Left forelimb (tissue), 1 donor: ENCODE results near the gene FADS2.

ENCODE experiments used
- DNase-seq: peaks from one replicate; pipeline ENCODE4 v3.0.0-alpha.2; 2018; ENCODE audit warnings: low spot score

FADS2 gene

DNA sequence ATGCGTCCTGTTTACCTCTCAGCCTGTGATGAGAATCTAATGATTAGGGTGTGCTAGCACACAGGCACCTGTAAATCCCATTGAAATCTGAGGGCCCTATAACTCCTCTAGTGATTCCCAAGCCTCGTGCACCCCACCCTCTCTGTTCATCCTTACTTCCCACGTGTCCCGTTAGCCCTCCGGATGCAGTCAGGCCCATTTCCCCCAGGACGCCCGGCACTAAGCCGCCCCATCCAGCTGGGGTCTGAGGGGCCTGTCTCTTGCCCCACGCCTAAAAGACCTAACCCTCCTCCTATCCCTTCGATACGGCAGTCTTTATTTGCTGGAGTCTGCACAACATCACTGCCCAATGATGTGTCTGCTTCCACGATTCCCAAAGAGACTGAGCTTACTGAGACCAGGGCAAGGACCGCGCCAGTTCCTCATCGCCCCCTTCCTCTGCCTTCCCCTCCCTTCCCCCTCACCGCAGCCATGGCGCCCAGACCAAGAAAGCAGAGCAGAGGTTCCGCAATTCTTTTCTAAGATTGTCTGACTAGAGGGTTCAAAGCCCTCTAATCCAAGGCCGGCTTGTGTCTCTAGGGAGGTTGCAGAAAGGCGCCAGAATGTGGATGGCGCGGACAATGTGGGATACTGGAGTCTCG is 1.1 kb upstream of the FADS2 start:
- peak; percentile 74 for DNase-seq

DNA sequence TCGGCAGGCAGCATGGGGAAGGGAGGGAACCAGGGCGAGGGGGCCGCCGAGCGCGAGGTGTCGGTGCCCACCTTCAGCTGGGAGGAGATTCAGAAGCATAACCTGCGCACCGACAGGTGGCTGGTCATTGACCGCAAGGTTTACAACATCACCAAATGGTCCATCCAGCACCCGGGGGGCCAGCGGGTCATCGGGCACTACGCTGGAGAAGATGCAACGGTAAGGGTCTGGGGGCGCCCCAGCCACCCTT is 204 bp downstream of the FADS2 start:
- DNase-seq = no peak

DNA sequence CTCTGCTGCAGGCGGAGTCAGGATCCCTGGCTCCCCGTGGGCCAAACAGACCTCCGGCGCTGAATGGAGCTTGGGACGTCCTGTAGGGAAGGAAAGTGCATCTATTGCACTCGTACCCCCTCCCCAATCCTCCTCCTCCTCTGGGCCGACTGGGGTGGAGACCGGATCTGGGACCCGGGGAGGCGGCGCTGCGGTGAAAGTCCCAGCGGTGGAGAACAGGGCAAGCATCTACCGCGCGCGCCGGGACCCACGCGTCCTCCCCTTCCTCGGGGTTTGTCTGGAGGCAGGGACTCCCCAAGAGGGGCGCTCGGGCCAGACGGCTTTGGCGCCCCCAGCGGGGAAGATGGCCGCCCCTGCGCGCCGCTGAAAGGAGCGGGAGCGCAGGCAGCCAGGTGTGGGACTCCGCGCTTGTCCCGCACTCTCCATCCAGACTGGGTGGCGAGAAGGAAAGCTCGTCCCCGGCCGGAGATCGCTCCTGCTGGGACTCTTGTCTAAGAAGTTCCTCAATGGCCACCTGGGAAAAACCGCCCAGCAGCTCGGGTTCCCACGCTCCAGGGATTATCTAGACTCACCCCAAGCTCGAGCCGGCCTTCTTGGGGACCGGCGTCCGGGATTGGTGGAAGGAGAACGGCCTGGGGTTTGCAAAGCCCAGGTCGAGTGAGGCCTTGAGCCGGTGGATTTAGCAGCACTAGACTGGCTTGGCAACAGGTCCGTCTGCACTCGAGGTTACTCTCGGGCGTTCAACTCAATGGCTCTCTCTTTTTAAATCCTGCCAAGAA is 718 bp downstream of the FADS2 start:
- DNase-seq = peak; percentile 75

DNA sequence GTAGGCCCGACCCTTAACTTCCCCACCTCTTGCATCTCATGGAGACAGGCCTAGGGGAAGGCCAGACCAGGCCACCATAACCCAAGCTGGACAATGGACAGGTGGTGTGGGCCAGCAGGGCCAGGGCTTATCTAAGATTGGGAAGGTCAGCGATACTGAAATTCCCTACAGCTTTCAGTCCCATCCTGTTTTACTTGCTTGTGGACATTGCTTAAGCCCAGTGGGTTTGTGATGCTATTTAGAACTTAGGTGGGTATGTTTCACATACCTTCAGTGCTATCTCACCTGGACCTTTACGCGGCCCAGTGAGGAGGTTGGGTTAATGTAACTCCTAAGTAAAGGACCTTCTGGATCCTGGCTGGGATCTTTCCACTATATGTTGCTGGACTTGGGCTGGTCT is 1.7 kb downstream of the FADS2 start:
- DNase-seq = no peak

- no peak for DNase-seq
Observed at GRCh38 chr11:61830237-61831105, 2.4 kb downstream of the FADS2 start.

- no peak for DNase-seq
Observed at GRCh38 chr11:61832207-61832606, 4.1 kb downstream of the FADS2 start.

GRCh38 chr11:61832754-61833153 is 4.7 kb downstream of the FADS2 start:
- DNase-seq = no peak

DNA sequence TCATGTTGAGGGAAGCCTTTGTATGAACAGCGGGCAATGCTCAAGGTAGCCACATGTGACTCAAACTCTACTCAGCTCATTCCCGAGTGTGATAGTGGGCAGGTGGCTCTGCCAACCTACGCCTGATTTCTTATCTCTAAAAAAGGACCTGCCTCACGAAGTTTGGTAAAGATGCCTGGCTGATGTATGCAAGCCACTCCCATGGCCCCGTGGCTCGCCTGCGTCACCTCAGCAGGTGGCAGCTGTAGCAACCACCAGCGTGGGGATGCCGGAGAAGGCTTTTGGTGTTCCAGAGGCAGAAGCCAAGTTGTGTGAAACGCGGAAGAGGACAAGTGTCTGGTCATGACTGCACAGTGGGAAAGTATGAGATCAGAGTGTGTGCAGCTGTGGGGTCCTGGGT is 5.4 kb downstream of the FADS2 start:
- no peak for DNase-seq

DNA sequence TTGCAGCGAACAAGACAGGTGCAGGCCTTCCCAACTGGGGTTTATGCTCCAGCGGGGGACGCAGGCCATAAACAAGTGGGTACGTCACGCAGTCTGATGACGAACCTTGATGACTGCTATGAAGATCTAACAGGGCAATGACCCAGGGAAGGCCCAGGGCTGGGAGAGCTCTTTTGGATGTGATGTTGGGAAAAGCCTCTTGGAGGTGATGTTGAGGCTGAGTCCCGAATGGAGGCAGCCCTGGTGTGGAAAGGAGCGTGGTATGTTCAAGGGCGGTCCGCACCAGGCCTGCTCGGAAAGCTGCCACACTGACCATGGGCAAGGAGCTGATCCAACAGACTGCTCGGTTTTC is 5.8 kb downstream of the FADS2 start:
- no peak for DNase-seq

GRCh38 chr11:61834278-61835048 is 6.4 kb downstream of the FADS2 start:
- DNase-seq = peak; percentile 72

- no peak for DNase-seq
Observed at GRCh38 chr11:61836193-61836592, 8.1 kb downstream of the FADS2 start.

DNA sequence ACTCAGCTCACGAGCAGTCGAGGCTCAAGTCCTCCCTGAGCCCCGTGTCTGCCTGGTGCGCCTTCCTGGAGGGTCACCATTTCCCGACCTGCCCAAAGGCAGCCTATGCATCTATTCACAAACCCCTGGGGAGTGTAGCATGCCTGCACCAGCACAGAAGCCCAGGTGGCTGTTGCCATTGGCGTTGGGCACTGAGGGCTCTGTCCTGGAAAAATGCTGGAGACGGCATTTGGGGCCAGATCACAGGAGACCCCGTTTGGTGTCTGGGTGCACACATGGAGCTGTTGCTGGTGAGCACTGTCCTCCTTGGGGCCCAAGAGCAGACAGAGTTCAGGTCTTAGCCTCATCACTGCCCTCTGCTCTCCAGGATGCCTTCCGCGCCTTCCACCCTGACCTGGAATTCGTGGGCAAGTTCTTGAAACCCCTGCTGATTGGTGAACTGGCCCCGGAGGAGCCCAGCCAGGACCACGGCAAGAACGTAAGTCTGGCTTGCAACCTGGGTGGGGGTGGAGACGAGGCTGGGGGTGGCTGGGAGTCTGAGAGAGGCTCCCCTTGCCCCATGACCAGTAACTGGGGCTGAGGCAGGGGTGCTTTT is 9.4 kb downstream of the FADS2 start:
- no peak for DNase-seq

- no peak for DNase-seq
Observed at GRCh38 chr11:61838501-61838900, 10.4 kb downstream of the FADS2 start.

- no peak for DNase-seq
Observed at GRCh38 chr11:61838921-61839320, 10.8 kb downstream of the FADS2 start.

- no peak for DNase-seq
Observed at GRCh38 chr11:61839742-61840141, 11.6 kb downstream of the FADS2 start.

GRCh38 chr11:61840371-61840770 is 12.3 kb downstream of the FADS2 start:
- DNase-seq = no peak

DNA sequence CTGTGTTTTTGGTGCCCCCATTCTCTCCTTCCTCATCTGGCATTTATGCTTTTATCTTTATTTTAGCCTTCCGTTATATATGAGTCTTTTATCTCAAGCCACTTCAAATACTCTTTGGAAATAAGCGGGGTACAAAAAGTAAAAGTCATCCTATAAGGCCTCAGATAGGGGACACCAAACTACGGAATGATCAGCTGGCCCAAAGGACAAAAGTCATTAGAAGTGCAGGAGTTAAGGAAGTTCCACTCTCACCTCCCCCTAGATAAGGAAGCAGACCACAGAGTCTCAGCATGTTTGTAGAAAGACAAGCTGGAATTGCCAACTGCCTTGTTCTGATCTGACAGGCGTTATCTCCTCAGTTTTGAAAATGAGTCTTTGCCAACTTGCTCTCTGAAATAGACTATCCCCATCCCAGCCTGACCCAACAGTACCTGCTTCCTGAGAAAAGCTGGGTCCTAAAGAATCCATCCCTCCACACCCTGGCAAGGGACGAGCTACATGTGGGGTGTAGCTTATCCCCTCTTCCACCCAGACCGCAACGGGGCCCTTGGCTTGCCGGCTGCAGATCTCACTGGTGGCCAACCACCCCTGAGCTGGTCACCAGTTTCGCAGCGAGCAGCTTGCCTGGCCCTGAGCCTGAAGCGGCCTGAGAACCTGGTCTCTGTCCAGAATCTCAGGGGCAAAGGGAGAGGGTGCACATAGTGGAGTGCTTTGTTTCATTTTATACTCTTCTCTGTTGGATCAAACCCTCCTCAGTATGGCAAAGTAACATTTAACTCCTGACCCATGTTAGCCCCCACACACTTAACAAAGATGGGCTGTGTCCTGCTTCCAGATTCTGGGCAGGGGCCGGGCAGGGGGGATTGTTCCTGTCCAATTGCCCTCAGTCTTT is 13.8 kb downstream of the FADS2 start:
- DNase-seq = no peak

DNA sequence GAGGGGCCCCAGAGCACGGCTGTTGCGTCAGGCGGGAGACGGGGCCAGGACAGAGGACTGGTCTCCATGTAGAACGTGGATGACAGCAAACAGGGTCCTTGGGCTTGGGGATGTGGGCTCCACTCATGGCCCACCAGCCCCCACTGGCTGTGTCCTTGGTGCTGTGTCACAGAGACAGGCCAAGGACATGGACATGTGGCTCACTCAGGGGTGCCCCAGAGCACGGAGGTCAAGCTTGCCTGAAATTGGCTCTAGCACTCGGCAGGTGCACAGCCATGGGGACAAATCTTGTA is 14.4 kb downstream of the FADS2 start:
- DNase-seq = no peak

DNA sequence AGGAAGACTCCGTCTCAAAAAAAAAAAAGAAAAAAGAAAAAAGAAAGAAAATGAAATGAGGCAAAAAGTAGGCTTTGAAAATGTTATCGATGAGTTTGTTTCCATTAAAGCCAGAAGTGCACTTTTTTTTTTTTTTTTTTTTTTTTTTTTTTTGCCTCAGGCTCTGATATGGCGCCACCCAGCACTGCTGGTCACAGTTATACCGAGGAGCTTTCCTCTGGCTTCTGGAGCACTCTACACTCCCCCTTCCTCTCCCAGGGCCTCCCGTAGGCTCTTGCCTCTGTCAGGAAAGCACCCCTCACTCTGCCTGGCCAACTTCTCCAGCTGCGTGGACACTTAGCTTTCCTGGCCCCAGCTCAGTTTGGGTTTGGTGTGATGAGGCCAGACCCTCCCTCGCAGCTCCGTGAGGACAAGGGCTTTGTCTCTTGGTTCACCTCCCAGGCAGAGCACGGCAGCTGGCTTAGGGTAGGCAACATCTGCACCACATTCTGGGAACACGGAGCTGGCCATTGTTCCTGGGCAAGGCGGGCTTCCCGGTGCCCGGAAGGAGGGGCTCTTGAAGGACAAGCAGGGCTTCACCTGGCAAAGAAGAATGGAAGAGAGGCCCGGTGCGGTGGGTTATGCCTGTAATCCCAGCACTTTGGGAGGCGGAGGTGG is 16.9 kb downstream of the FADS2 start:
- no peak for DNase-seq

DNA sequence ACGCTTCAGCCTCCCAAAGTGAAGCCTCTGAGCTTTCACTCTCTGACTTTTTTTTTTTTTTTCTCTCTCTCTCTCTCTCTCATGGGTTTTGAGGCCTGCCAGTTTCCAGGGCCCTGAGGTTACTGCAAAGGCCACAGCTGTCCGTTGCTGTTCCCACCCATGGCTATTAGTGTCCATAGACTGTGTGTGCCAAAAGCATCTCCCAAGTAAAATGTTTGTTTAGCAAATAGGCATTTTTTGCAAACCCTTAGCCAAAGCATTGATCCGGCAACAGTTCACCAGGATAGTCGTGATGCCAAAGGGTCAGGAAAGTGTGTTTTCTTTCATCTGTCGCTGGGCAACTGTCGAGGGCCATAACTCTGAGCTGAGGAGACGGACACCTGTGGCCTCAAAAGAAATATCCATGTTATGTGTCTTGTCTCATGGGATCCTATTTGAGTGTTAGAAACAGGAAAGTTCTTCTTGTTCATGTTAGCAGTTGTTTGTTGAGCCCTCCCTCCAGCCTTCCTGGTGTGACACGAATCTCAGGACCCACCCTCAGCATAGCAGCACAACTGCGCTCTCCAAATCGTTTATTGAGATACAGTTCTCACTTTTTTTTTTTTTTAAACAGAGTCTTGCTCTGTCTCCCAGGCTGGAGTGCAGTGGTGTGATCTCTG is 18.4 kb downstream of the FADS2 start:
- no peak for DNase-seq
